Hepatocyte (in vitro differentiated cells): Measurements from ENCODE around the gene TMEM184B. TPM values are rescaled to one million over a fixed set of nuclear protein-coding genes. Genes with fewer than 3 reads are reported as not detected.

Experiments used
- DNase-seq: peaks from one replicate; pipeline ENCODE4 v3.0.0-alpha.2; 2016; ENCODE audit warnings: low spot score
- H2AFZ ChIP-seq: fragments of 200-600 bp; sonication (generic); 2 replicates; pipeline ENCODE4 v1.6.0; 2016; ENCODE audit warnings: antibody characterized with exemption, mild to moderate bottlenecking
- H3K27ac ChIP-seq: fragments of 200-600 bp; sonication (generic); 2 replicates; pipeline ENCODE4 v1.5.1; 2016; ENCODE audit warnings: mild to moderate bottlenecking
- H3K27me3 ChIP-seq: fragments of 200-600 bp; sonication (generic); 2 replicates; pipeline ENCODE4 v1.6.1; 2016
- H3K36me3 ChIP-seq: fragments of 200-600 bp; sonication (generic); replicated peaks from 2 replicates; pipeline ENCODE4 v1.5.1; 2016; ENCODE audit warnings: low read depth; ENCODE audit not compliant: insufficient read depth
- H3K4me1 ChIP-seq: fragments of 200-600 bp; sonication (generic); 2 replicates; pipeline ENCODE4 v1.5.1; 2016; ENCODE audit warnings: mild to moderate bottlenecking, moderate library complexity; ENCODE audit not compliant: insufficient read depth
- H3K4me2 ChIP-seq: fragments of 200-600 bp; sonication (generic); 2 replicates; pipeline ENCODE4 v1.6.0; 2016
- H3K4me3 ChIP-seq: fragments of 200-600 bp; sonication (generic); 2 replicates; pipeline ENCODE4 v1.5.1; 2016; ENCODE audit warnings: mild to moderate bottlenecking
- H3K79me2 ChIP-seq: fragments of 200-600 bp; sonication (generic); 2 replicates; pipeline ENCODE4 v1.6.0; 2017; ENCODE audit warnings: mild to moderate bottlenecking
- H3K9me2 ChIP-seq: fragments of 200-600 bp; sonication (generic); replicated peaks from 2 replicates; pipeline ENCODE4 v1.6.0; 2017; ENCODE audit warnings: mild to moderate bottlenecking; ENCODE audit not compliant: insufficient read depth
- H3K9me3 ChIP-seq: fragments of 200-600 bp; sonication (generic); 2 replicates; pipeline ENCODE4 v1.5.1; 2016; ENCODE audit warnings: low read depth, mild to moderate bottlenecking
- H4K20me1 ChIP-seq: fragments of 200-600 bp; sonication (generic); 2 replicates; pipeline ENCODE4 v1.6.0; 2016; ENCODE audit warnings: mild to moderate bottlenecking; ENCODE audit not compliant: insufficient read depth, poor library complexity, severe bottlenecking
- CTCF ChIP-seq: fragments of 200-600 bp; sonication (generic); IDR thresholded peaks from 2 replicates; pipeline ENCODE4 v1.5.1; 2016; ENCODE audit warnings: antibody characterized with exemption, mild to moderate bottlenecking; ENCODE audit not compliant: poor library complexity
- EZH2 ChIP-seq: fragments of 200-600 bp; sonication (generic); IDR thresholded peaks from 2 replicates; pipeline ENCODE4 v1.6.1; 2016; ENCODE audit warnings: antibody characterized with exemption, mild to moderate bottlenecking, borderline replicate concordance
- EZH2phosphoT487 ChIP-seq: fragments of 200-600 bp; sonication (generic); IDR thresholded peaks from one replicate; pipeline ENCODE4 v1.6.1; 2018; ENCODE audit warnings: antibody characterized with exemption, mild to moderate bottlenecking, low read depth, moderate library complexity; ENCODE audit not compliant: unreplicated experiment, severe bottlenecking
- WGBS: methylation state at CpG from one replicate; pipeline ENCODE4 v1.1.6; 2016; ENCODE audit warnings: low lambda C conversion rate; ENCODE audit errors: missing lambda C conversion rate; 5-methylcytosine and 5-hydroxymethylcytosine counted together
- polyA plus RNA-seq: library from polyadenylated mRNA; unstranded; fragments of >200 nt; fragmentation: Nextera tagmentation; extraction: Ambion mirVana; gene quantifications from 2 replicates; pipeline ENCODE4 v1.2.1, GENCODE V29; 2016
- total RNA-seq: library from RNA; depleted of rRNA; stranded (reverse); fragments of >200 nt; gene quantifications from 2 replicates; pipeline ENCODE4 v1.2.3, GENCODE V29; 2014

Gene TMEM184B
- total and polyA plus RNA-seq, 2 experiments from 2014 or later: 58.2 to 102 TPM

- H3K36me3 ChIP-seq: no peaks in the 10 kb centered on the region
- peak overlapping the region; percentile 43 for H3K4me3 ChIP-seq
- no peaks in the 10 kb centered on the region for H3K27me3 ChIP-seq
- TF ChIP-seq EZH2: no peak
- TF ChIP-seq CTCF: no peak
- no peak for TF ChIP-seq EZH2phosphoT487
- no peaks in the 10 kb centered on the region for H3K9me2 ChIP-seq
- peak overlapping the region; percentile 99 for H3K27ac ChIP-seq
- WGBS: 7% methylated on average over 12 of the region's 12 CpGs
- H3K9me3 ChIP-seq: no peaks in the 10 kb centered on the region
- peak; percentile 30 for DNase-seq
- peaks cover 45% of the 10 kb centered on the region for H4K20me1 ChIP-seq
- no peak overlapping the region for H2AFZ ChIP-seq
- H3K4me1 ChIP-seq: peaks cover 38% of the 10 kb centered on the region
- H3K79me2 ChIP-seq: peaks cover 60% of the 10 kb centered on the region
- H3K4me2 ChIP-seq: peak overlapping the region; percentile 92
These were observed 43.1 kb upstream of the TMEM184B start for GRCh38 chr22:38315823-38316363.

GRCh38 chr22:38314933-38315822, 42.4 kb upstream of the TMEM184B start:
- peak overlapping the region; percentile 99 for H3K27ac ChIP-seq
- no peak for TF ChIP-seq EZH2
- TF ChIP-seq EZH2phosphoT487: no peak
- TF ChIP-seq CTCF: no peak
- no peaks in the 10 kb centered on the region for H3K27me3 ChIP-seq
- H3K9me3 ChIP-seq: no peaks in the 10 kb centered on the region
- no peak overlapping the region for H2AFZ ChIP-seq
- H3K36me3 ChIP-seq: no peaks in the 10 kb centered on the region
- WGBS: 29% methylated on average over 21 of the region's 21 CpGs
- peak; percentile 27 for DNase-seq
- H3K4me2 ChIP-seq: peak overlapping the region; percentile 92
- peaks cover 67% of the 10 kb centered on the region for H3K79me2 ChIP-seq
- peaks cover 41% of the 10 kb centered on the region for H3K4me1 ChIP-seq
- peaks cover 52% of the 10 kb centered on the region for H4K20me1 ChIP-seq
- H3K4me3 ChIP-seq: peak overlapping the region; percentile 43
- no peaks in the 10 kb centered on the region for H3K9me2 ChIP-seq

DNA sequence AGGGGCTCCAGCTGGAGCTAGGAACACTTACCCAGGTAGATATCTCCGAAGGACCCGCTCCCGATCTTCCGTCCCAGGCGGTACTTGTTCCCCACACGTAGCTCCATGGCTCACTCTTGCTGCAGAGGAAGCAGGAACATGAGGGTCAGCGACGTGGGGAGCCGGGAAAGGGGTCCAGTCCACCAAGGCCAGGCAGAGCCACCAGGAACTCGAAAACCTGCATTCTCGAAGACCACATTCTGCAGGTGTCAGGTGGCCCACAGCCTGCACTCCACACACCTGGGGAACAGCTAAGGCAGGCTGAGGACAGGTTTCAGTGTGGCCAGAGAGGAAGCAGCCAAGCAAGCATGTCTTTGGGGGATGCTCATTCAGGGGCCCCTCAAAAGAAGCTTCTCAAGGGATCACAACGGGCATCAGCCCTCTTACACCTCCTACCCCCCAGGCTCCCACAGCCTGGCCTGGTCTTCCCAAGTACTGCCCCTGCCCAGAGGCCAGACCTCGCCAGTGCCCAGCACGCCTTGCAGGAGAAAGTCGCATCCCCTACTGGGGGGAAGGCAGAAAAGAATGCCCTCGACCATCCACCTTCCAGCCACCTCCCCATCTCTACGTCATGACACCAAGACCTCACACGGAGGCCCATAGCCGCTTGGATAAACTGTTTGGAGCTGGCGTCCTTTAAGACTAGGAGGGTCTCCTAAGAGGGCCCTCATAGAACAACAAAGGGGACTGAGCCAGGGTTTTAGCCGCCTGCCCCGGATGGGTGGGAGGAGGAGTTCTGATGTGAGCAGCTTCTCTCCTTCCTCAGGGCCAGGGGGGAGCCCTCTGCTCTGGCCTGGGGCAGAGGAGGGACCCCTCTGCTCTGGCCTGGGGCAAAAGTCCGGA, 41.5 kb upstream of the TMEM184B start:
- TF ChIP-seq CTCF (no peak), EZH2phosphoT487 (no peak), EZH2 (no peak)
- peak; percentile 26 for DNase-seq
- Histone ChIP-seq H3K9me2 (no peaks in the 10 kb centered on the region), H3K4me2 (peak overlapping the region; percentile 92), H3K9me3 (no peaks in the 10 kb centered on the region), H3K27me3 (no peaks in the 10 kb centered on the region), H3K79me2 (peaks cover 76% of the 10 kb centered on the region), H3K4me1 (peaks cover 46% of the 10 kb centered on the region), H3K36me3 (no peaks in the 10 kb centered on the region), H4K20me1 (peaks cover 61% of the 10 kb centered on the region), H3K4me3 (peak overlapping the region; percentile 11), H3K27ac (peak overlapping the region; percentile 99), H2AFZ (no peak overlapping the region)
- WGBS: 66% methylated on average over 23 of the region's 23 CpGs
